Measurements from ENCODE around the gene ARRDC2.

The ARRDC2 gene

GRCh38 chr19:18060472-18060871 is 52.5 kb downstream of the ARRDC2 start:
- peak; percentile 15 for DNase-seq

DNA sequence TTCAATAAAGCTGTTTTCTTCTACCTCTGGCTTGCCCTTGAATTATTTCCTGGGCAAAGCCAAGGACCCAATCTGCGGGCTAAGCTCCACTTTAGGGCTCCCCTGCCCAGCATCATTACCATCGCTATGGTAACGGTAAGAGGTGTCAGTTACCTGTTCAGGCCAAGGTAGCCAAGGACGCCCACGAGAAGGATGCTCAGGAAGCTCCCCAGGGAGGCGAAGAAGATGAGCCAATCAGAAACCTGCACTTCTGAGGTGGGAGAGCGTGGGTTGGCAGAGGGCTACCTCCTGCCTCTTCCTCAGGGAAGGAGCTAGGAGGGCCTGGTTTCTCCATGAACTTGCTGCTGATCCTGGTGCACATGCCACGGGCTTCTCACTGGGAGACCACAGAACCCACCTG is 54.1 kb downstream of the ARRDC2 start:
- no peak for DNase-seq

GRCh38 chr19:18063463-18063862 is 55.5 kb downstream of the ARRDC2 start:
- peak; percentile 33 for DNase-seq
